Calu3 (cell line): Measurements from ENCODE around the gene RHOA. TPM values are rescaled to one million over a fixed set of nuclear protein-coding genes. Genes with fewer than 3 reads are reported as not detected.
"Not testable (repeated sequence)": the region's sequence is repeated elsewhere in the genome, so short reads cannot be mapped to it uniquely, and the experiment has no call there.

ENCODE experiments used
- BruUV-seq: library from RNA; stranded (reverse); fragments of 400-500 nt; replicated peaks from 2 replicates; lab custom pipeline; 2021; lab: Mats Ljungman, UMichigan
- CTCF ChIA-PET: fragments of 300-600 bp; sonication (Branson Sonifier 250); formaldehyde crosslinking; loops from one replicate; lab custom pipeline; 2022; ENCODE audit warnings: antibody characterized with exemption; lab: Charles Lee
- DNase-seq: peaks from one replicate; pipeline ENCODE4 v3.0.0; 2022
- H3K27ac Mint-ChIP-seq: one replicate; pipeline ENCODE4 v1.8.0; 2022; ENCODE audit warnings: mixed read lengths; ENCODE audit not compliant: unreplicated experiment
- H3K27me3 Mint-ChIP-seq: one replicate; pipeline ENCODE4 v1.8.0; 2022; ENCODE audit warnings: mixed read lengths; ENCODE audit not compliant: unreplicated experiment
- H3K36me3 Mint-ChIP-seq: one replicate; pipeline ENCODE4 v1.8.0; 2022; ENCODE audit warnings: mild to moderate bottlenecking, moderate library complexity, mixed read lengths; ENCODE audit not compliant: insufficient read depth, unreplicated experiment
- H3K4me1 Mint-ChIP-seq: one replicate; pipeline ENCODE4 v1.8.0; 2022; ENCODE audit warnings: mild to moderate bottlenecking, low read depth, mixed read lengths; ENCODE audit not compliant: unreplicated experiment
- H3K4me3 Mint-ChIP-seq: one replicate; pipeline ENCODE4 v1.8.0; 2022; ENCODE audit warnings: mild to moderate bottlenecking, low read depth, moderate library complexity, mixed read lengths; ENCODE audit not compliant: unreplicated experiment
- H3K9me3 Mint-ChIP-seq: one replicate; pipeline ENCODE4 v1.8.0; 2022; ENCODE audit warnings: low read depth, mixed read lengths; ENCODE audit not compliant: unreplicated experiment
- intact Hi-C: fragments of 100-400 bp; cut with micrococcal nuclease; formaldehyde crosslinking; loops from one replicate; pipeline ENCODE4 v1.10.0; 2022; ENCODE audit not compliant: unreplicated experiment
- total RNA-seq: library from RNA; stranded (reverse); gene quantifications from 2 replicates; pipeline ENCODE4 v1.2.3, GENCODE V29; 2022
- TF ChIP-seq, protein P1 (sequence below): fragments of 200-600 bp; IDR thresholded peaks from one replicate; pipeline ENCODE4 v1.8.0; 2022; ENCODE audit warnings: antibody characterized with exemption; ENCODE audit not compliant: unreplicated experiment

The RHOA gene
- total RNA-seq, 1 experiment from 2014 or later: 352 TPM

DNA sequence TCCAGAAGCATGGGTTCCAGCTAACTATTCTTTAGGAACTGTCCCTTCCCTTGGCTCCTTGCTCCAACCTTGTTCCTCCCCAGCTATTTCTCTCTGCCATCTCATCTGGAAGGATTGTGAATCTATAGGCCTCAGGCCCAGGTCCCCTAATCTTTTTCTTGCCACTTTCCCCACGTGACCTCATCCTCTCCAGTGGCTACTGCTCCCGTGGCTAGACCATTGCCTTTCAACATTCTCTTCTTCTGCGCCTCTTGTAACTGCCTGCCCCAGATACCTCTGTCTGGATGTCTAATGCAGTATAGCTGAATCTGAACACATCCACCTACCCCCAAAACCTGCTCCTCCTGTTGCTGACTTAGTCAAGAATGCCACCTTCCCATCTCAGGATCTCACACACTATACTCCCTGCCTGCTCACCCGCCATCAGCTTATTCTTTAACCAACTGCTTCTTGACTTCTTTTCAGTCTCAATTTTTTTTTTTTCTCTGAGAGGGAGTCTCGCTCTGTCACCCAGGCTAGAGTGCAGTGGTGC is 58.8 kb downstream of the RHOA start:
- no peak overlapping the region for H3K27ac Mint-ChIP-seq
- no peak overlapping the region for H3K4me3 Mint-ChIP-seq
- no peaks in the 10 kb centered on the region for H3K9me3 Mint-ChIP-seq
- CTCF ChIA-PET: no interaction called here
- no TSS peak for BruUV-seq
- H3K27me3 Mint-ChIP-seq: no peaks in the 10 kb centered on the region
- no peak for DNase-seq
- peaks cover 31% of the 10 kb centered on the region for H3K36me3 Mint-ChIP-seq
- peaks cover 29% of the 10 kb centered on the region for H3K4me1 Mint-ChIP-seq
- TF ChIP-seq, protein P1, sequence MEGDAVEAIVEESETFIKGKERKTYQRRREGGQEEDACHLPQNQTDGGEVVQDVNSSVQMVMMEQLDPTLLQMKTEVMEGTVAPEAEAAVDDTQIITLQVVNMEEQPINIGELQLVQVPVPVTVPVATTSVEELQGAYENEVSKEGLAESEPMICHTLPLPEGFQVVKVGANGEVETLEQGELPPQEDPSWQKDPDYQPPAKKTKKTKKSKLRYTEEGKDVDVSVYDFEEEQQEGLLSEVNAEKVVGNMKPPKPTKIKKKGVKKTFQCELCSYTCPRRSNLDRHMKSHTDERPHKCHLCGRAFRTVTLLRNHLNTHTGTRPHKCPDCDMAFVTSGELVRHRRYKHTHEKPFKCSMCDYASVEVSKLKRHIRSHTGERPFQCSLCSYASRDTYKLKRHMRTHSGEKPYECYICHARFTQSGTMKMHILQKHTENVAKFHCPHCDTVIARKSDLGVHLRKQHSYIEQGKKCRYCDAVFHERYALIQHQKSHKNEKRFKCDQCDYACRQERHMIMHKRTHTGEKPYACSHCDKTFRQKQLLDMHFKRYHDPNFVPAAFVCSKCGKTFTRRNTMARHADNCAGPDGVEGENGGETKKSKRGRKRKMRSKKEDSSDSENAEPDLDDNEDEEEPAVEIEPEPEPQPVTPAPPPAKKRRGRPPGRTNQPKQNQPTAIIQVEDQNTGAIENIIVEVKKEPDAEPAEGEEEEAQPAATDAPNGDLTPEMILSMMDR: no peak
- intact Hi-C loops: loop anchor here (5.0 kb wide), 1 partner anchor 59 kb away; the partner anchor contains the start of genes RHOA and TCTA

DNA sequence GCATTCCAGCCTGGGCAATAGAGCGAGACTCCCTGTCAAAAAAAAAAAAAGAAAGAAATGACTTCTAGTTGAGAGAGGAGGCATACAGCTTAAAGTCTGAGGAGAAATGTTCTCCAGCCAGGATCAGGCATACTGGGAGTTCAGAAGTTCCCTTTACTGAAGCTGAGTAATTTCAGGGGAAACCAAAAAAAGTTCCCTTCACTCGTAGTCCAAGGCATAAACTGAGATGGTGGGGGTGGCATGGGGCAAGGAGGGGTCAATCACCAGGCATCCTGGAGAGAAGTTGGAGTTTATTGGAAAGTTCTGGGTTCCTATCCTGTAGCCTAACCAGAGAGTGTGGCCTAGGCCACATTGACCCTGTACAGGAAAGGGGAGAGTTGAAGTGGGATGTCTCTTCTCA is 59.5 kb downstream of the RHOA start:
- TF ChIP-seq, protein P1: no peak
- intact Hi-C loops: loop anchor here (5.0 kb wide), 1 partner anchor 60 kb away; the partner anchor contains the start of genes RHOA and TCTA
- H3K27ac Mint-ChIP-seq: no peak overlapping the region
- no peaks in the 10 kb centered on the region for H3K9me3 Mint-ChIP-seq
- peaks cover 29% of the 10 kb centered on the region for H3K4me1 Mint-ChIP-seq
- H3K4me3 Mint-ChIP-seq: no peak overlapping the region
- peaks cover 25% of the 10 kb centered on the region for H3K36me3 Mint-ChIP-seq
- CTCF ChIA-PET: interaction anchor here (1.5 kb wide), 2 partner anchors 12 to 60 kb away, joined by 3 to 7 read pairs; partner anchors contain the start of genes RHOA, TCTA and USP4
- DNase-seq: no peak
- no peaks in the 10 kb centered on the region for H3K27me3 Mint-ChIP-seq
- no TSS peak for BruUV-seq

DNA sequence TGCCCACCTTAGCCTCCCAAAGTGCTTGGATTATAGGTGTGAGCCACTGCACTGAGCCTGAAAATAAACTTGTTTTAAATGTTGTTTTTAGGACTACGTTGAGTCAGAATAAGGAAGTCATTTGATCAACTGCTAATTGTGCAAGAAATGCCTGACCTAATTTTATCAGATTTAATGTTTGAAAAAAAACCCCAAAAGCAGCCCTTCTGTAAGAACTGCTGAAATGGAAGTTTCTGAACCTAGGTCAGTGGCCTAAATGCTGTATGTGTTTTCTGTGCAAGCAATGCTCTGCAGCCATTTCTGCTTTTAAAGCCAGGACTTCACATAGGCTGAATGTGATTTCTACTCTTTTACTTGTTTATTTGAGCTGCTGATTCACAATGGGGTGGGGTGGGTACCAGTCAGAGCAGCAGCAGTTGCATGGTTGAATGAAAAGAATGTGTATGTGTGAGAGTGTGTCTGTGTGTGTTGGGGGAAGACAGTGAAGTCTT is 60.2 kb downstream of the RHOA start:
- TF ChIP-seq, protein P1: no peak
- CTCF ChIA-PET: interaction anchor here (0.6 to 1.5 kb wide), 5 partner anchors 8 to 60 kb away, joined by 3 to 7 read pairs (median 3); partner anchors contain the start of genes RHOA, TCTA and USP4
- DNase-seq: peak; percentile 30
- BruUV-seq: no TSS peak
- H3K4me1 Mint-ChIP-seq: peaks cover 33% of the 10 kb centered on the region
- no peaks in the 10 kb centered on the region for H3K27me3 Mint-ChIP-seq
- peaks cover 18% of the 10 kb centered on the region for H3K36me3 Mint-ChIP-seq
- H3K27ac Mint-ChIP-seq: peak overlapping the region; percentile 40
- H3K4me3 Mint-ChIP-seq: no peak overlapping the region
- H3K9me3 Mint-ChIP-seq: no peaks in the 10 kb centered on the region
- intact Hi-C loops: loop anchor here (5.0 kb wide), 1 partner anchor 61 kb away; the partner anchor contains the start of genes RHOA and TCTA

DNA sequence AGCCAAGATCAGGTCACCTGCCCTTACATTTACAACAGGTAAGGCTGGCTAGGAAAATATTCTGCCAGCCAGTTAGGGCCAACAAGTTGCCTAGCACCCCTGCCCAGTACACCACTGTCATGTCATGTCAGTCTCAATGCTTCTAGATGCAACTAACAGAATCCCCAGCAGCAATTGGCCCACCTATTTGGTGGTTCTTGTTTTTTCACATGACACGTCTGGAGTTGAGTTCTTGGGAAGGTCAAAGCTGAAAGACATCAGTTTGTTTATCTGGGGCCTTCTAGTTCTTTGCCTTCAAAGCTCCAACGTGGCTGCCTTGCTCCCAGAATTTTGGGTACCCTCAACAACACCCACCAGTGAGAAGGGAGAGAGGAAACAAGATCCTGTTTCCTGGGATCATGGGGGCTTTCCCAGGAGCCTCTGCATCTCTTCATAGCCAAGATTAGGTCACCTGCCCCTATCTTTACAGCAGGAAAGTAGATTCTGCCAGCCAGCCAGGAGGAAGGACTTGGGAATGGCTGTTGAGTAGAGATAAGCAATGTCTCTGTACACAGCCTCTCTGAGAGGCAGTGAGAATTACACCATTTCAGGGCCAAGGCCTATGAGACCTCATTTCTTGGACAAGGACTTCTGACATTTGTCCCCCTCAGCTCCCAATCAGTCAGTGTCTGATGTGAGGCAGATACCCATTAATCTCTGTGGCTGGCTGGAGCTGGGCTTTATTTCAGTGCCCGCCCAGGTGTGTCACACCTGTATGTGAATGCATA is 62.2 kb downstream of the RHOA start:
- DNase-seq: no peak
- peaks cover 29% of the 10 kb centered on the region for H3K4me1 Mint-ChIP-seq
- CTCF ChIA-PET: interaction anchor here (0.9 kb wide), 1 partner anchor 9 kb away, joined by 3 read pairs; no protein-coding TSS in a partner anchor
- no peak overlapping the region for H3K27ac Mint-ChIP-seq
- no peaks in the 10 kb centered on the region for H3K27me3 Mint-ChIP-seq
- intact Hi-C loops: loop anchor here (5.0 kb wide), 1 partner anchor 63 kb away; the partner anchor contains the start of genes RHOA and TCTA
- peaks cover 12% of the 10 kb centered on the region for H3K36me3 Mint-ChIP-seq
- no peaks in the 10 kb centered on the region for H3K9me3 Mint-ChIP-seq
- BruUV-seq: no TSS peak
- no peak overlapping the region for H3K4me3 Mint-ChIP-seq
- TF ChIP-seq, protein P1: no peak

DNA sequence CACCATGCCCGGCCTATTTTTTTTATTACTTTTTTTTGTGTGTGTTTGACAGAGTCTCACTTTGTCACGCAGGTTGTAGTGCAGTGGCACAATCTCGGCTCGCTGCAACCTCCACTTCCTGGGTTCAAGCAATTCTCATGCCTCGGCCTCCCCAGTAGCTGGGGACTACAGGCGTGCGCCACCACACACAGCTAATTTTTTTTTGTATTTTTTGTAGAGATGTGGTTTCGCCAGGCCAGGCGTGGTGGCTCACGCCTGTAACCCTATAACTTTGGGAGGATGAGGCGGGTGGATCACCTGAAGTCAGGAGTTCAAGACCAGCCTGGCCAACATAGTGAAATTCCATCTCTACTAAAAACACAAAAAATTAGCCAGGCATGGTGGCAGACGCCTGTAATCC is 63.4 kb downstream of the RHOA start:
- H3K27ac Mint-ChIP-seq, CTCF ChIA-PET, DNase-seq, H3K27me3 Mint-ChIP-seq, H3K4me3 Mint-ChIP-seq, H3K9me3 Mint-ChIP-seq, BruUV-seq, intact Hi-C loops, H3K36me3 Mint-ChIP-seq: not testable (repeated sequence)
- H3K4me1 Mint-ChIP-seq: peaks cover 28% of the 10 kb centered on the region
